PFSK-1 (cell line): ENCODE measurements around the gene MN1.

Experiments used
- FOXP2 ChIP-seq: optimal IDR thresholded peaks from 2 replicates; pipeline ENCODE3; 2011; ENCODE audit warnings: borderline replicate concordance, control low read depth, inconsistent platforms; ENCODE audit not compliant: insufficient read depth; ENCODE audit errors: extremely low read length, extremely low read depth
- POLR2AphosphoS5 ChIP-seq: IDR thresholded peaks from 2 replicates; pipeline ENCODE4 v1.6.1; 2012; ENCODE audit warnings: low read depth, mild to moderate bottlenecking, control low read depth, low read length, moderate library complexity
- SIN3A ChIP-seq: IDR thresholded peaks from 2 replicates; pipeline ENCODE4 v1.6.1; 2012; ENCODE audit warnings: mild to moderate bottlenecking, low read length, moderate library complexity, borderline replicate concordance; ENCODE audit not compliant: insufficient read depth
- TAF1 ChIP-seq: IDR thresholded peaks from 2 replicates; pipeline ENCODE4 v1.6.1; 2012; ENCODE audit warnings: low read length, control low read depth, borderline replicate concordance; ENCODE audit not compliant: insufficient read depth
- TF ChIP-seq, protein P1 (sequence below), 2 experiments: IDR thresholded peaks; 2 replicates each; pipeline versions ENCODE4 v1.6.1 to v1.8.0; 2011 to 2012; ENCODE audit warnings: low read depth in 2 of 2, low read length in 2 of 2, control low read depth in 1 of 2, inconsistent platforms in 1 of 2, mild to moderate bottlenecking in 1 of 2, moderate library complexity in 1 of 2; ENCODE audit not compliant: insufficient read depth in 1 of 2

MN1 gene

GRCh38 chr22:27799015-27799826 is 2.3 kb downstream of the MN1 start:
- TF ChIP-seq, protein P1, sequence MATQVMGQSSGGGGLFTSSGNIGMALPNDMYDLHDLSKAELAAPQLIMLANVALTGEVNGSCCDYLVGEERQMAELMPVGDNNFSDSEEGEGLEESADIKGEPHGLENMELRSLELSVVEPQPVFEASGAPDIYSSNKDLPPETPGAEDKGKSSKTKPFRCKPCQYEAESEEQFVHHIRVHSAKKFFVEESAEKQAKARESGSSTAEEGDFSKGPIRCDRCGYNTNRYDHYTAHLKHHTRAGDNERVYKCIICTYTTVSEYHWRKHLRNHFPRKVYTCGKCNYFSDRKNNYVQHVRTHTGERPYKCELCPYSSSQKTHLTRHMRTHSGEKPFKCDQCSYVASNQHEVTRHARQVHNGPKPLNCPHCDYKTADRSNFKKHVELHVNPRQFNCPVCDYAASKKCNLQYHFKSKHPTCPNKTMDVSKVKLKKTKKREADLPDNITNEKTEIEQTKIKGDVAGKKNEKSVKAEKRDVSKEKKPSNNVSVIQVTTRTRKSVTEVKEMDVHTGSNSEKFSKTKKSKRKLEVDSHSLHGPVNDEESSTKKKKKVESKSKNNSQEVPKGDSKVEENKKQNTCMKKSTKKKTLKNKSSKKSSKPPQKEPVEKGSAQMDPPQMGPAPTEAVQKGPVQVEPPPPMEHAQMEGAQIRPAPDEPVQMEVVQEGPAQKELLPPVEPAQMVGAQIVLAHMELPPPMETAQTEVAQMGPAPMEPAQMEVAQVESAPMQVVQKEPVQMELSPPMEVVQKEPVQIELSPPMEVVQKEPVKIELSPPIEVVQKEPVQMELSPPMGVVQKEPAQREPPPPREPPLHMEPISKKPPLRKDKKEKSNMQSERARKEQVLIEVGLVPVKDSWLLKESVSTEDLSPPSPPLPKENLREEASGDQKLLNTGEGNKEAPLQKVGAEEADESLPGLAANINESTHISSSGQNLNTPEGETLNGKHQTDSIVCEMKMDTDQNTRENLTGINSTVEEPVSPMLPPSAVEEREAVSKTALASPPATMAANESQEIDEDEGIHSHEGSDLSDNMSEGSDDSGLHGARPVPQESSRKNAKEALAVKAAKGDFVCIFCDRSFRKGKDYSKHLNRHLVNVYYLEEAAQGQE (IDR thresholded peaks at IDR 0.05; ENCODE audit: insufficient read depth in 1 of 2, low read depth in 2 of 2, low read length in 2 of 2) = no peak
- no peak for TF ChIP-seq POLR2AphosphoS5
- 0 out of 2 replicates have a peak, but pooled peaks have one; percentile 14 for TF ChIP-seq TAF1
- no peak for TF ChIP-seq SIN3A
- peak; percentile 7 for TF ChIP-seq FOXP2

- TF ChIP-seq, protein P1 (IDR thresholded peaks at IDR 0.05; ENCODE audit: insufficient read depth in 1 of 2, low read depth in 2 of 2, low read length in 2 of 2) = no peak
- TF ChIP-seq FOXP2 (no peak), SIN3A (no peak), TAF1 (no peak), POLR2AphosphoS5 (no peak)
These were observed 3.0 kb downstream of the MN1 start for GRCh38 chr22:27798511-27799014.

DNA sequence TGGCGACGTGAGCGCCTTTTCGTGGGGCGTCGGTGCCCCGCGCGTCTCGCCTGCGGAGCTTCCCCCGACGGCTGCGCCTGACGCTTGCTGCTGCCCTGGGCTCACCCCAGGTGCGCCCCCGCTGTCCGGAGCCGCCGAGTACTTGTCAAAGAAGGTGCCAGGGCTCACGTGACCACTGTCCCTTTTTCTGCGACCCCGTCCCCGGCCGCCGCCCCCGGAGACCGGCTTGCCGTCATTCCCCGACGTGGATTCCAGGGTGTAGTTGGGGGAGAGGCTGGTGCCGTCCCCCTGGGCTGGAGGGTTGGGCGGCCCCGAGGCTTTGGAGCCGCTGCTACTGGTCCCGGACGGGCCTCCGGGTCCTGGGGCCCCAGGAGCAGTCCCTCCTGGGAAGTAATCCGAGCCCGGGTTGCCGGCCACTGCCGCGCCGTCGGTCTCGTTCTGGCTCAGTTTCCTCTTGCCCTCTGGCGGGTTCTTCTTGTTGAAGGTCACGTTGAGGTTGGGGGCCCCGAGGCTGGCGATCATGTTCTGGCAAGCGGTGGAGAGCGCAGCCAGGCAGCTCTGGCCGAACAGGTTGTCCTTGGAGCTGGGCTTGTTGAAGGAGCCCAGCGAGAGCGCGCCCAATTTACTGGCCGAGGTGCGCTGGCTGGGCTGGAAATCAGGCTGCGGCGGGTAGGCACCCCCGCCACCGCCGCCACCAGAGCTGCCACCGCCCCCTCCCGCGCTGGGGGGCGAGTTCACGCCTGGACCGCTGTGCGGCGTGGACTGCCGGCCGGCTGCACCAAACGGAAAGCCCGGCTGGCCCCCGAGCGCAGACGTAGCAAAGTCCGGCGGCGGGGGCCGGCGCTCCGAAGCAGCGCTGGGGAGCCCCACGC is 3.8 kb downstream of the MN1 start:
- TF ChIP-seq POLR2AphosphoS5 (no peak), SIN3A (no peak), FOXP2 (no peak), TAF1 (no peak)
- TF ChIP-seq, protein P1 (IDR thresholded peaks at IDR 0.05; ENCODE audit: insufficient read depth in 1 of 2, low read depth in 2 of 2, low read length in 2 of 2) = no peak

DNA sequence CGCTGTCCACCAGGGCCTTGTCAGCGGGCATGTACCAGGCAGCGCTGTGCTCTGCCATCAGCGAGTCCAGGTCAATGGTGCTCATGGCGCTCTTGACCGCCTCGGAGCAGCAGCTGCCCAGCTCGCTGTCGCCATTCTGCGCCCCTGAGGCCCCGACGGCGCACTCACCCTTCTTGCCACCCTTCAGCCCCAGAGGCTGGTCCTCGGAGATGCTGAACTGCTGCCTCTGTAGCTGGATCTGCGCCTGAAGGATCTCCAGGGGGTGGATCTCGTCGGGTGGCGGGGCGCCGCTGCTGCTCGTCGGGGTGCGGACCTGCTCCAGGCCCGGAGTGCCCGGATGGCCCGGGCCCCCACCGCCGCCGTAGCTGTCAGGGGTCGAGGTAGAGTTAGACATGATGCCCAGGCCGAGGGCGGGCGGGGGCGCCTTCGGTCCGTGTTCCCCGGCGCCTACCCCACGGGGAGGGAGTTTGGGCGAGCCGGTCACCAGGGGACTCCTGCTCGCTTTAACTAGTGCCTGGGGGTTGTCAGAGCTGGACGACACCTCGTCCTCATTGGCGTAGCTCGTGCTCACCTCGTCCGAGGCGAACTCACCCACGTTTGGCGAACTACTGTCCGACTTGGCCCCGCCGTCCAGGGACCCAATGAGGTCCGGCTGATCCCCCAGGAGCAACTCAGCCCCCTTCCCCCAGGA is 4.6 kb downstream of the MN1 start:
- TF ChIP-seq SIN3A = no peak
- TF ChIP-seq, protein P1 (IDR thresholded peaks at IDR 0.05; ENCODE audit: insufficient read depth in 1 of 2, low read depth in 2 of 2, low read length in 2 of 2) = no peak
- no peak for TF ChIP-seq POLR2AphosphoS5
- no peak for TF ChIP-seq TAF1
- TF ChIP-seq FOXP2 = no peak
